ENCODE measurements around the gene SGPP1. TPM values are rescaled to one million over a fixed set of nuclear protein-coding genes. Genes with fewer than 3 reads are reported as not detected.
"Not testable (repeated sequence)": the region's sequence is repeated elsewhere in the genome, so short reads cannot be mapped to it uniquely, and the experiment has no call there.

Gene SGPP1
- total RNA-seq, 2 donors from 2014 or later: 12.1 to 13.1 TPM

DNA sequence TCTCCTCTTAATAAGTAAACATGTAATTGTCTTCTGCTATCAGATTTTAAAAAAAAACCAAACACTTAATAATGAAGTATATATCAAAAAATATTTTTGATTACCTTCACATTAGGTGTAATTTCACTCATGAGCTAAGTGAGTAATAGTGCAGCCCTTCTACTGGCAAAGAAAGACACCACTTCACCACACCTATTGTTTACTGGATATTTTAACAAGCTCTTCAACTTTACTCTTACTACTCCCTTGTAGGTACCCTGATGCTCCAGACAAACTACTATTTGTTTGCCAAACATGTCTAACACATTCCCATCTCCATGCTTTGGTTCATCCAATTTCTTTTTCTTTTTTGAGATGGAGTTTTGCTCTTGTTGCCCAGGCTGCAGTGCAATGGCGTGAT lies 49.3 kb downstream of the SGPP1 start:
- Mint-ChIP-seq H3K9me3 (no peaks in the 10 kb centered on the region), H3K4me1 (ENCODE audit: low read depth) (no peaks in the 10 kb centered on the region), H3K36me3 (ENCODE audit: insufficient read depth in 2 of 2) (peaks cover 0 to 2% of the 10 kb centered on the region in 2 donors), H3K27ac (no peak overlapping the region), H3K4me3 (no peak overlapping the region), H3K27me3 (ENCODE audit: low read depth) (no peaks in the 10 kb centered on the region)
- ATAC-seq (replicated peaks in 1 of 2) (no peak), DNase-seq (no peak)

DNA sequence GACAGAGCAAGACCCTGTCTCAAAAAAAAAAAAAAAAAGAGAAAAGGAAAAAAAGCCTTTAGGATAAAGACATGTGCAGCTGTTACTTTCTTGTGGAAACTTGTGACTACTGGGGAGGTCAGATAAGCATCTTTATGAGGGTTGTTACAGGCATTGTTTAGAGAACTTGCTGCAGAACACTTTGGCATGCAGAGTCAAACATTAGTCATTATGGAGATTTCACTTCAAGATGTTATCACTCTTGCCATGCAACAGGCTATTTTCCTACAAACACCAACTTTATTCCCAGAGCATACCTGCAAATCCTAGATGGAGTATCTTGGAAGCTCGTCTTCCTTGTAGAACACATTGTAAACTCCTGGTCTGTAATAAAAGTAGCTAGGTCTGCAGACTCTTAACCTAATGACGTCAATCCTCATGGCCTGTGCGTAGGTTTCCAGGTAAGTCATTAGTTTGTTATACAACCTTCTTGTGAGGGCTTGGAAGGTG lies 49.9 kb downstream of the SGPP1 start:
- no peaks in the 10 kb centered on the region for H3K27me3 Mint-ChIP-seq (ENCODE audit: low read depth)
- DNase-seq (no peak), ATAC-seq (replicated peaks in 1 of 2) (no peak)
- no peak overlapping the region for H3K27ac Mint-ChIP-seq
- peaks cover 0 to 2% of the 10 kb centered on the region in 2 donors for H3K36me3 Mint-ChIP-seq (ENCODE audit: insufficient read depth in 2 of 2)
- H3K4me1 Mint-ChIP-seq (ENCODE audit: low read depth): no peaks in the 10 kb centered on the region
- no peaks in the 10 kb centered on the region for H3K9me3 Mint-ChIP-seq
- H3K4me3 Mint-ChIP-seq: no peak overlapping the region

DNA sequence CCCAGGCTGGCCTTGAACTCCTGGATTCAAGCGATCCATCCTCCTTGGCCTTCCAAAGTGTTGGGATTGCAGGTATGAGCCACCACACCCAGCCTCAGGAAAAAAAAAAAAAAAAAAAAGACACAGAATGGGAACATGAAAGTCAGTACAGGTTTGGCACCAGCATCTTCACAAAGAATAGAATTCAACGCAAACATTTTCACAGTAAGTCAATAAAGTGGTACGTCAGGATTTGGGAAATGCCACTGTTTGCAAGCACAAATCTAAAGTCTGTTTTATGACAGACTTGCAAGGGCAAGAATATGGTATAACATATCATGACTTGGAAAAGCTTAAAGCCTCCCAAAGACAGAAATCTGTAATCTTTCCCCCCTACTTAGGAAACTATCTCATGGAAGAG lies 51.2 kb downstream of the SGPP1 start:
- H3K4me1 Mint-ChIP-seq (ENCODE audit: low read depth): no peaks in the 10 kb centered on the region
- no peak for DNase-seq

DNA sequence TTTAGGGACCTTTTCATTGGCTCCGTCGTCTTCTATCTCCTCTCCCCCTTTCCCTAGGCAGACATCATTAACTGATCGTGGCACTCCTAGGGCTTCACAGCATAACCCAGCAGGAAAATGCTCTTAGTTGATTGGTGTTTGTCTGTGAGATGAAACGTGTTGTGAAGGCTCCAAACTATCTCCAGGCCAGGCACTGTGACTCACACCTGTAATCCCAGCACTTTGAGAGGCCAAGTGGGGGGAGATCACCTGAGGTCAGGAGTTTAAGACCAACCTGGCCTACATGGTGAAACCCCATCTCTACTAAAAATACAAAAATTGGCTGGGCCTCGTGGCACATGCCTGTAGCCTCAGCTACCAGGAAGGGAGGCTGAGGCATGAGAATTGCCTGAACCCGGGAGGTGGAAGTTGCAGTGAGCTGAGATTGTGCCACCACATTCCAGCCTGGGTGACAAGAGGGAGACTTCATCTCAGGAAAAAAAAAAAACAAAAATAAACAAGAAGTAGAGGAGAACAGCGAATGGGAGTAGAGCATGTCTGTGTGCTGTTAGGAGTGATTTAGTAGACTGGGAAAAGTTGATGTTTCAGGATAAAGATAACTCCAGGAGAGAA lies 53.9 kb downstream of the SGPP1 start:
- H3K27me3 Mint-ChIP-seq (ENCODE audit: low read depth): no peaks in the 10 kb centered on the region
- no peak for ATAC-seq (replicated peaks in 1 of 2)
- H3K27ac Mint-ChIP-seq: no peak overlapping the region
- H3K4me3 Mint-ChIP-seq: no peak overlapping the region
- no peaks in the 10 kb centered on the region for H3K9me3 Mint-ChIP-seq
- H3K36me3 Mint-ChIP-seq (ENCODE audit: insufficient read depth in 2 of 2): peaks cover 0 to 1% of the 10 kb centered on the region in 2 donors
- DNase-seq: no peak
- H3K4me1 Mint-ChIP-seq (ENCODE audit: low read depth): no peaks in the 10 kb centered on the region

More for the DNA sequence above, 51.2 kb downstream of the SGPP1 start:
- ATAC-seq (replicated peaks in 1 of 2): no peak
- H3K27ac Mint-ChIP-seq: no peak overlapping the region
- H3K9me3 Mint-ChIP-seq: no peaks in the 10 kb centered on the region
- peaks cover 0 to 2% of the 10 kb centered on the region in 2 donors for H3K36me3 Mint-ChIP-seq (ENCODE audit: insufficient read depth in 2 of 2)
- no peaks in the 10 kb centered on the region for H3K27me3 Mint-ChIP-seq (ENCODE audit: low read depth)
- H3K4me3 Mint-ChIP-seq: no peak overlapping the region

DNA sequence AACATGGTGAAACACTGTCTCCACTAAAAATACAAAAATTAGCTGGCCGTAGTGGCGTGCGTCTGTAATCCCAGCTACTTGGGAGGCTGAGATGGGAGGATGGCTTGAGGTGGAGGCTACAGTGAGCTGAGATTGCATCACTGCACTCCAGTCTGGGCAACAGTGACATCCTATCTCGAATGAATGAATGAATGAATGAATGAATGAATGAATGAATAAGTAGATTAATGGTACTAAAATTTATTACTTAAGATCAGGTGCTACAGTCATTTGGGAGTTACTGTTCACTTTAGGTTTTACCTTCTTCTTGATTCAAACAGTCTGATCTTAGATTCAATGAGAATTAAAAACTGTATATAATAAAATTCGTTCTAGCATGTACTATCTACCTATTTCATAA lies 54.6 kb downstream of the SGPP1 start:
- ATAC-seq (replicated peaks in 1 of 2): no peak
- Mint-ChIP-seq H3K9me3 (no peaks in the 10 kb centered on the region), H3K27ac (no peak overlapping the region)

DNA sequence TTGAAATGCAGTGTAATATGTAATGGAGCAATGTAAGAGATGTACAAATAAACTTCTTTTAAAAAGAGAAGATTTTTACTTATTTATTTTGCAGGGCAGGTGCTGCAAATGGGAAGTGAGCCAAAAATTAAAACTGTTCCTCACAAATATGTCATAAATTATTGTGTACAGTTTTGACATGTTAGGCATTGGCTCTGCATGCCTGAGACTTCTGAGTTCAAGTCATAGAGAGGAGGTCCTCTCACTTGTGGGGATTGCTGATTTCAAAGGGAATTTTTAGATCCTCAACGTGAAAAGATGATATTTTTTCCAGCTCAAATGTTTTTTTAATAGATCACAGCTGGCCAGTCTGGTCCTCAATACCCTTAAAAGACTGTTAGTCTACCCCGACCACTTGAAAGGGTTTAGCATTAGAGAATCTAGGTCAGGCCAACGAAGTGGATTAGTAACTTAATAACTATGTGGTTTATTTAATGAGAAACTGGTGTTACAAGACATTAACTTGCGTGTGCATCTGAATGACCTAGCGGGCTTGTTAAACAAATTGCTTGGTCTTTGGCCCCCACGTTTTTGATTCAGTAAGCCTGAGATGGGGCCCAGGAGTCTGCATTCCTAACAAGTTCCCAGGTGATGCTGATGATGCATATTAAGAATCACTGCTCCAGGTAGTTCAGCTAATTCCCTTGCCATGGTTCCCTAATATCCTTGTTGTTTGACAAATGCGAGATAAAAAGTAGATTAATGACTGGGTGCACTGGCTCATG lies 55.3 kb downstream of the SGPP1 start:
- DNase-seq (no peak), ATAC-seq (replicated peaks in 1 of 2) (no peak)
- Mint-ChIP-seq H3K4me3 (no peak overlapping the region), H3K36me3 (ENCODE audit: insufficient read depth in 2 of 2) (peaks cover 0 to 1% of the 10 kb centered on the region in 2 donors), H3K27me3 (ENCODE audit: low read depth) (no peaks in the 10 kb centered on the region), H3K27ac (no peak overlapping the region), H3K4me1 (ENCODE audit: low read depth) (no peaks in the 10 kb centered on the region), H3K9me3 (no peaks in the 10 kb centered on the region)

More for the DNA sequence above, 54.6 kb downstream of the SGPP1 start:
- Mint-ChIP-seq H3K4me3 (no peak overlapping the region), H3K27me3 (ENCODE audit: low read depth) (no peaks in the 10 kb centered on the region), H3K4me1 (ENCODE audit: low read depth) (no peaks in the 10 kb centered on the region), H3K36me3 (ENCODE audit: insufficient read depth in 2 of 2) (peaks cover 0 to 1% of the 10 kb centered on the region in 2 donors)
- no peak for DNase-seq

DNA sequence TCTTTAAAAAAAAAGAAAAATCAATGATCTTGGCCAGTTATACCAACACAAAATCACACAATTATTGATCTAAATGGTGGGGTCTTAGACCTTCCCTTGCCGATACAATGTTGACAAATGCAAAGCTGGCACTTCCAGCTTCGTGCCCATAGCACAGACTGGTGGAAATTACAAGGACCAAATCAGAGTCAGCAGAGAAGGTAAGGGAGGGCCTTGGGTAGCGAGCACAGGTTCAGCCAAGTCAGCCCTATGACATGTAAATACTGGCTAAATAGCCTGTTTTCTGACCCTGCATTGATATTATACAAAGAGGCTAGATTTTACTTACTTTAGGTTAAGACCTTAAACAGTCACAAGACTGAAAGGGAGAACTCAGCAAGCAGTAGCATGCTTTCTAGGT lies 55.9 kb downstream of the SGPP1 start:
- Mint-ChIP-seq H3K9me3 (no peaks in the 10 kb centered on the region), H3K27ac (no peak overlapping the region), H3K27me3 (ENCODE audit: low read depth) (no peaks in the 10 kb centered on the region), H3K4me1 (ENCODE audit: low read depth) (no peaks in the 10 kb centered on the region), H3K4me3 (no peak overlapping the region), H3K36me3 (ENCODE audit: insufficient read depth in 2 of 2) (no peaks in the 10 kb centered on the region)
- DNase-seq: no peak
- no peak for ATAC-seq (replicated peaks in 1 of 2)

DNA sequence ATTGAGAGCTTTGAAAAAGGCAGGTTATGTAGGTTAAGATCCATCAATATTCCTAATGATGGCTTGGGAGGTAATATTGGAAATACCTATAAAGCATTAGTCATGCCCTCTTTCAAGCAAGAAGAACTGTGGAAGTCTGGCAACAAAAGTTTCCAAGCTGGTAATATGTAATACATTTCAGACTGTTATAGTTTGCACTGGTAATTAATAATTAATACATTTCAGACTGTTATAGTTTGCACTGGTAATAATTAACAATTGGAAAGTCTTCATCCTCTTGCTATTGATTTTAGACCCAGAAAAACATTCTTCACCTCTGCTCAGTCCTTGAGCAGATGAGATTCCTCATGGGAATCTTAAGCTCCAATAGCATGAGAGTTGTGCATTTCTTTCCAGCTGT lies 57.2 kb downstream of the SGPP1 start:
- Mint-ChIP-seq H3K27ac (no peak overlapping the region), H3K36me3 (ENCODE audit: insufficient read depth in 2 of 2) (no peaks in the 10 kb centered on the region), H3K4me3 (no peak overlapping the region), H3K27me3 (ENCODE audit: low read depth) (no peaks in the 10 kb centered on the region), H3K9me3 (no peaks in the 10 kb centered on the region), H3K4me1 (ENCODE audit: low read depth) (no peaks in the 10 kb centered on the region)
- DNase-seq: no peak
- no peak for ATAC-seq (replicated peaks in 1 of 2)

DNA sequence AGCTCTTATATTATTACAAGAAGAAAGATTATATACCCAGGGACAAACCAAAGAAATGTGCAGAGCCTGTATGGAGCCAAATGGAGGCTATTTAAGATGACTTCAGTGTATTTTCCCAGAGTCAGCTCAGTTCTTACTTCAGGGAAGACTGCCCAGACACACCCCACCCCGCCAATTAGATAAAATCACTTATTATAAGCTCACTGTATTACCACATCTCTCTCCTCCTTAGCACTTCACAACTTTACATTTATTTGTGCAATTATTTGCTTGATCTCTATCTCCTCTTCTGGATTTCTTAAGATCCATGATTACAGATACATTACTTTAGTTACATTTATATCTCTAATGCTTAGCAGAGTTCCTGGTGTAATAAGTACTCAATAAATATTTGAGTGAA lies 61.5 kb downstream of the SGPP1 start:
- H3K27ac Mint-ChIP-seq: no peak overlapping the region
- H3K27me3 Mint-ChIP-seq (ENCODE audit: low read depth): no peaks in the 10 kb centered on the region
- H3K4me3 Mint-ChIP-seq: no peak overlapping the region
- H3K4me1 Mint-ChIP-seq (ENCODE audit: low read depth): no peaks in the 10 kb centered on the region
- DNase-seq: no peak
- no peak for ATAC-seq (replicated peaks in 1 of 2)
- no peaks in the 10 kb centered on the region for H3K9me3 Mint-ChIP-seq
- H3K36me3 Mint-ChIP-seq (ENCODE audit: insufficient read depth in 2 of 2): no peaks in the 10 kb centered on the region

DNA sequence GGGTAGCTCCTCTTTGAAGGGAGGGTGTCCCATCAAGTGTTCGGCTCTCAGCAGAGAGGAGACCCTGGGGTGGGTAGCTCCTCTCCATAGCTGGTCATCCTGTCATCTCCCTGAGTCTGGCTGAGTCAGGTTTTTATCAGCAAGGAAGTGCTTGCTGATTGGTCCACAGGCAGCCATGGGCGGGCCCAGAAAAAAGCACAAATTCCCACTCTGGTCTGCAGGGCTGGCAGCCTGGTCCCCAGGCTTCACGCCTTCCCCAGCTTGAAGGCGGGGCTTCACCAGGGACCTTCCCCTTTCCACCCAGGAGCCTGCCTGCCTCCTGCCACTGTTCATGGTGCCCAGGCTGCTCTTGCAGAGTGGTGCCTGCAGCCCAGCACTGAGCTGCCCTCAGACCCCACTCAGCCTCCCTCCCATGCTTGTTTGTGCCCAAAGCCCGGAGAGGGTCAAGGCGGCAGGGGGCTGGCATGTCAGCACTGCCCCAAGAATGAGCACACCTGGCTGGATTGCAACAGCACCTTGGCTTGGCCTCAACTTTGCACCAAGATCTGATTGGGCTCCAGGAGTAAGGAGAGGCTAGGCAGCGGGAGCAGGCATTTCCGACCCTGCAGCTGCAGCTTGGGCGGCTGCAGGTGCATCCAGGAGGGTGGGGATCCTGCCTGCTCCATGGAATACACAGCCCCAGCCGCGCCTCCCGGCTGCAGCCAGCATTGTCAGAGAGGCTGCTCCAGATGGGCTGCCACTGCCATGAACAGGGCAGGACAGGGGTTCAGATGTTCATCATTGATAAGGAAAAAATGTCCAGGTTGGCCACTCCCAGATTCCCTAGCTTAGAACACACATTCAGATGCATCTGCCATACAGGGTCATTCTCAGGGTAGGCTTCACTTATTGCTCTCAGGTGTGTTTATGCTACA lies 64.2 kb downstream of the SGPP1 start:
- Mint-ChIP-seq H3K9me3 (no peaks in the 10 kb centered on the region), H3K4me3 (no peak overlapping the region), H3K27ac (no peak overlapping the region), H3K4me1 (ENCODE audit: low read depth) (no peaks in the 10 kb centered on the region), H3K27me3 (ENCODE audit: low read depth) (no peaks in the 10 kb centered on the region), H3K36me3 (ENCODE audit: insufficient read depth in 2 of 2) (no peaks in the 10 kb centered on the region)
- DNase-seq (no peak), ATAC-seq (replicated peaks in 1 of 2) (no peak)

DNA sequence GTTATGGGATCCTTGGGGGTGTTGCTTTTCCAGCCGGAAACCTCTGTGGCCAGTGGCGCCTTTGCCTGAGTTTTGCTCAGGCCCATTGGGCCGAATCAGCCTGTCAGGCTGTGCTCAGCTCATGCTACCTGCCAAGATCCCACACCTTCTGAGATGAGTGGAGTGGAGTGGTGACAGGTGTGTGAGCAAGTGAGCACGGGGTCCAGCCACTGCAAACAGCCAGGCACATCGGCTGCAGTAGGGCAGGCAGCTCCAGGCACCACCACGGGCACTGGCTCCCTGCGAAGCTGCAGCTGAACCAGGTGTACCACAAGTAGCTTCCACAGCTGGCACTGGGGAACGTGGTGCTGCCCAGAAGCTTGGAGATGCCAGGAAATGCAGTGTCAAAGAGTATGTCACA lies 65.1 kb downstream of the SGPP1 start:
- Mint-ChIP-seq H3K27me3 (ENCODE audit: low read depth) (no peaks in the 10 kb centered on the region), H3K4me1 (ENCODE audit: low read depth) (no peaks in the 10 kb centered on the region), H3K27ac (no peak overlapping the region), H3K36me3 (ENCODE audit: insufficient read depth in 2 of 2) (no peaks in the 10 kb centered on the region), H3K9me3 (no peaks in the 10 kb centered on the region), H3K4me3 (no peak overlapping the region)
- no peak for DNase-seq
- no peak for ATAC-seq (replicated peaks in 1 of 2)

DNA sequence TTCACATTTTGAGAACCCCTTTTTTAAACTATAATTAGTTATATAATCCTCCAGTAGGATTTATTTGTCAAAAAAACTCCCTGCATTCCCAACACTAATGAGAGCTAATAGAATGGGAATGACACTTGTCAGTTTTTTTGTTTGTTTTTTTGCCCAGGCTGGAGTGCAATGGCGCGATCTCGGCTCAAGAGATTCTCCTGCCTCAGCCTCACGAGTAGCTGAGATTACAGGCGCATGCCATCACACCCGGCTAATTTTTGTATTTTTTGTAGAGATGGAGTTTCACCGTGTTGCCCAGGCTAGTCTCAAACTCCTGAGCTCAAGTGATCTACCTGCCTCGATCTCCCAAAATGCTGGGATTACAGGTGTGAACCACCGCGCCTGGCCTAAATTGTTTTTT lies 66.0 kb downstream of the SGPP1 start:
- not testable (repeated sequence) for H3K4me1 Mint-ChIP-seq (ENCODE audit: low read depth); H3K27me3 Mint-ChIP-seq (ENCODE audit: low read depth); DNase-seq; H3K9me3 Mint-ChIP-seq; H3K36me3 Mint-ChIP-seq (ENCODE audit: insufficient read depth in 2 of 2); ATAC-seq (replicated peaks in 1 of 2); H3K4me3 Mint-ChIP-seq; H3K27ac Mint-ChIP-seq

DNA sequence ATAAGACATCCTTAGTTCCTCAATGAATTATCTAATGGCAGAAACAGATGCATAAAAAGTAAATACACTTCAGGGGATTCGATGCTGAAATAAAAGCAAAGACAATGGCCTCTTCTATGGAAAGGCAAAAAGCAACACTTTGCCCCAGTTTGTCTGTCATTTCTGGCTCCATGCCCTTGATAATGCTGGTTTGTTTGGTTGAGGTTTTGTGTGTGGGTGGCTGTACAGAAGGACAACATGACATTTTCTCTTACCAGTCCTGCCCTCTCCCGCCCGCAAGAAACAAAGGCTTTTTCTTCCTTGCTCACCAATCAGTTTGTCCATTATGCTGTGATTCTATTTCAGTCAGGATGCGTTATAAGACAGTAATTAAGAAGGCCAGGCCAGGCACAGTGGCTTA lies 68.1 kb downstream of the SGPP1 start:
- no peaks in the 10 kb centered on the region for H3K9me3 Mint-ChIP-seq
- H3K27me3 Mint-ChIP-seq (ENCODE audit: low read depth): no peaks in the 10 kb centered on the region
- no peak overlapping the region for H3K4me3 Mint-ChIP-seq

More for the DNA sequence above, 68.1 kb downstream of the SGPP1 start:
- Mint-ChIP-seq H3K36me3 (ENCODE audit: insufficient read depth in 2 of 2) (no peaks in the 10 kb centered on the region), H3K27ac (no peak overlapping the region), H3K4me1 (ENCODE audit: low read depth) (no peaks in the 10 kb centered on the region)
- DNase-seq (no peak), ATAC-seq (replicated peaks in 1 of 2) (no peak)

All from activated T-cell treated with anti-CD3 and anti-CD28 coated beads, Interleukin-2, amount 50 U/mL, for 72 hours (primary cell).